Mesenchymal stem cell (in vitro differentiated cells and primary cell): ENCODE measurements around the gene LIN28B.
"Not testable (repeated sequence)": the region's sequence is repeated elsewhere in the genome, so short reads cannot be mapped to it uniquely, and the experiment has no call there.

Experiments used
- DNase-seq: peaks from one replicate; pipeline ENCODE4 v3.0.0-alpha.2; 2013
- H2AFZ ChIP-seq: one replicate; pipeline ENCODE4 v1.6.1; 2013; ENCODE audit warnings: low read depth, mild to moderate bottlenecking, control low read depth, inconsistent platforms, low read length, moderate library complexity
- H2AK5ac ChIP-seq: 2 replicates; pipeline ENCODE4 v1.6.1; 2013; ENCODE audit warnings: low read length, moderate library complexity, mild to moderate bottlenecking, inconsistent platforms; ENCODE audit not compliant: severe bottlenecking
- H2BK120ac ChIP-seq: one replicate; pipeline ENCODE4 v1.6.1; 2013; ENCODE audit warnings: low read depth, mild to moderate bottlenecking, inconsistent platforms, low read length, moderate library complexity
- H2BK12ac ChIP-seq, 2 experiments: one replicate each; pipeline ENCODE4 v1.6.1; 2013; ENCODE audit warnings: inconsistent platforms in 2 of 2, low read length in 2 of 2, mild to moderate bottlenecking in 2 of 2, moderate library complexity in 2 of 2, control low read depth in 1 of 2
- H2BK15ac ChIP-seq: one replicate; pipeline ENCODE4 v1.6.1; 2013; ENCODE audit warnings: mild to moderate bottlenecking, low read depth, inconsistent platforms; ENCODE audit not compliant: poor library complexity, severe bottlenecking
- H2BK5ac ChIP-seq: 2 replicates; pipeline ENCODE4 v1.6.1; 2013; ENCODE audit warnings: low read depth, mild to moderate bottlenecking, low read length, control low read depth, inconsistent platforms; ENCODE audit not compliant: poor library complexity, severe bottlenecking
- H3K14ac ChIP-seq, 2 experiments: one replicate each; pipeline ENCODE4 v1.6.1; 2013; ENCODE audit warnings: inconsistent platforms in 2 of 2, low read length in 2 of 2, control low read depth in 1 of 2, mild to moderate bottlenecking in 1 of 2, moderate library complexity in 1 of 2
- H3K18ac ChIP-seq, 2 experiments: one replicate each; pipeline ENCODE4 v1.6.1; 2013; ENCODE audit warnings: inconsistent platforms in 2 of 2, low read length in 2 of 2, control low read depth in 1 of 2, low read depth in 1 of 2, mild to moderate bottlenecking in 1 of 2
- H3K23ac ChIP-seq, 2 experiments: one replicate each; pipeline ENCODE4 v1.6.1; 2013; ENCODE audit warnings: inconsistent platforms in 2 of 2, low read length in 2 of 2, mild to moderate bottlenecking in 2 of 2, moderate library complexity in 2 of 2, control low read depth in 1 of 2
- H3K27ac ChIP-seq: 2 replicates; pipeline ENCODE4 v1.5.1; 2013; ENCODE audit warnings: mild to moderate bottlenecking, moderate library complexity, low read length, control low read depth, inconsistent platforms; ENCODE audit not compliant: poor library complexity, severe bottlenecking
- H3K27me3 ChIP-seq, 2 experiments: 2 replicates each; pipeline versions ENCODE4 v1.6.1 to v1.7.0; 2013; ENCODE audit warnings: low read length in 2 of 2, mild to moderate bottlenecking in 2 of 2, moderate library complexity in 2 of 2, control low read depth in 1 of 2, inconsistent platforms in 1 of 2; ENCODE audit not compliant: control insufficient read depth in 1 of 2, insufficient read depth in 1 of 2
- H3K36me3 ChIP-seq, 2 experiments: 2 replicates each; pipeline versions ENCODE4 v1.6.1 to v1.7.0; 2013; ENCODE audit warnings: low read length in 2 of 2, control low read depth in 1 of 2, inconsistent platforms in 1 of 2, low read depth in 1 of 2, mild to moderate bottlenecking in 1 of 2; ENCODE audit not compliant: insufficient read depth in 2 of 2, control insufficient read depth in 1 of 2
- H3K4ac ChIP-seq, 2 experiments: one replicate each; pipeline ENCODE4 v1.6.1; 2013; ENCODE audit warnings: inconsistent platforms in 2 of 2, low read length in 2 of 2, mild to moderate bottlenecking in 2 of 2, moderate library complexity in 2 of 2, control low read depth in 1 of 2, low read depth in 1 of 2
- H3K4me1 ChIP-seq: 2 replicates; pipeline ENCODE4 v1.6.1; 2013; ENCODE audit warnings: low read depth, low read length, control low read depth; ENCODE audit not compliant: control insufficient read depth, insufficient read depth
- H3K4me2 ChIP-seq: 2 replicates; pipeline ENCODE4 v1.6.1; 2013; ENCODE audit warnings: low read length, mild to moderate bottlenecking, inconsistent platforms; ENCODE audit not compliant: poor library complexity, severe bottlenecking
- H3K4me3 ChIP-seq, 2 experiments: 2 replicates each; pipeline versions ENCODE4 v1.5.1 to v1.7.0; 2013; ENCODE audit warnings: low read length in 2 of 2, mild to moderate bottlenecking in 2 of 2, control low read depth in 1 of 2, low read depth in 1 of 2; ENCODE audit not compliant: insufficient read depth in 1 of 2
- H3K79me1 ChIP-seq: replicated peaks from 2 replicates; pipeline ENCODE4 v1.6.1; 2013; ENCODE audit warnings: mild to moderate bottlenecking, control low read depth, low read length, inconsistent platforms; ENCODE audit not compliant: poor library complexity, severe bottlenecking
- H3K9ac ChIP-seq: 2 replicates; pipeline ENCODE4 v1.7.0; 2013; ENCODE audit warnings: mild to moderate bottlenecking, low read length, moderate library complexity
- H3K9me3 ChIP-seq: 2 replicates; pipeline ENCODE4 v1.7.0; 2013; ENCODE audit warnings: mild to moderate bottlenecking, low read length; ENCODE audit not compliant: control insufficient read depth
- H4K8ac ChIP-seq: one replicate; pipeline ENCODE4 v1.6.1; 2013; ENCODE audit warnings: inconsistent platforms, mild to moderate bottlenecking, low read length, moderate library complexity
- H4K91ac ChIP-seq: one replicate; pipeline ENCODE4 v1.6.1; 2013; ENCODE audit warnings: mild to moderate bottlenecking, low read length, inconsistent platforms
- WGBS: methylation state at CpG from one replicate; pipeline ENCODE4 v1.1.7; 2013; ENCODE audit warnings: mixed read lengths; 5-methylcytosine and 5-hydroxymethylcytosine counted together

The LIN28B gene

DNA sequence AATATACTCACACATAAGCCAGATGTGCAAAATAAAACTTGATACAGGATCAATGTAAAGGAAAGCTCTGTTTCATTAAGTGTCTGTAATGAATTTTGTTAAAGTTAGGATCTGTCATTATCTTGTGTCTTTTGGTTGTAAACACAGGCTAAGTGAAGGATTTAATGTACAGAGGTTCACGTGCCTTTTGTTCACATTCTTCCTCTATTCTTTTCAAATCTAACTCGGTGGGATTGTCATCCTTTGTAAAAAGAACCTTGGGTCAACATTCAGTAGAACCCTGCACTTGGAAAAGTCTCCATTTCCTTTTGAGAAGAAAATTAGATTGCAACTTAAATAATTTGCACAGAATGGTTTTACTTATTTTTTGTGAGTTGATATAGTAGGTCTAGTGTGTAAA is 7.7 kb upstream of the LIN28B start:
- H3K9me3 ChIP-seq: peaks cover 4% of the 10 kb centered on the region
- no peak overlapping the region for H2BK5ac ChIP-seq
- H2BK15ac ChIP-seq: no peak overlapping the region
- H3K36me3 ChIP-seq: no peaks in the 10 kb centered on the region
- no peak overlapping the region for H3K9ac ChIP-seq
- H3K4me1 ChIP-seq: peaks cover 5% of the 10 kb centered on the region
- H3K79me1 ChIP-seq: no peaks in the 10 kb centered on the region
- no peak overlapping the region for H3K4me2 ChIP-seq
- H3K4me3 ChIP-seq: no peak overlapping the region
- no peak overlapping the region for H3K14ac ChIP-seq
- no peak overlapping the region for H3K4ac ChIP-seq
- H3K18ac ChIP-seq: no peak overlapping the region
- DNase-seq: no peak
- H3K23ac ChIP-seq: no peak overlapping the region
- no peak overlapping the region for H2AFZ ChIP-seq
- no peak overlapping the region for H3K27ac ChIP-seq
- no peak overlapping the region for H2AK5ac ChIP-seq
- H4K91ac ChIP-seq: no peak overlapping the region
- no peak overlapping the region for H2BK120ac ChIP-seq
- no peak overlapping the region for H2BK12ac ChIP-seq
- H3K27me3 ChIP-seq: peaks cover 19 to 53% of the 10 kb centered on the region in 2 experiments
- WGBS: 92% methylated on average over 2 of the region's 2 CpGs
- H4K8ac ChIP-seq: no peak overlapping the region

DNA sequence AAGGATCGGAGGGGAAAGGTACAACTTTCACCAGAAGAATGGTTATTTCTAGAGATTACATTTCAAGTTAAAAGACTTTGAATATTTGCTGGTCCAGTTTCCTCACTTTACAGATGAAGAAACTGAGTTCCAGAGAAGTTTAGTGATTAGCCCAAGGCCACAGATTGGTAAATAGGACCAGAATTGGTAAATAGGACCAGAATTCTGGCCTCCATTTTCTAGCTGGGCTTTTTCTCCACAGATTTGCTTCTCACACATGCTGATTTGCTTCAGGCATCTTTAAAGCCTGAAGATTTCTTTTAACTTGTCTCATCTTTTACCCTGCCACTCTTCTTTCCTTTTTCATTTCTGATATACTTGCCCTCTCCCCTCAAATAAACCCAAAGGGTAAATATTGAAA is 5.2 kb upstream of the LIN28B start:
- no peak overlapping the region for H3K4me2 ChIP-seq
- H3K36me3 ChIP-seq: no peaks in the 10 kb centered on the region
- 88% methylated on average over 1 of the region's 1 CpG for WGBS
- no peak overlapping the region for H3K9ac ChIP-seq
- H2AFZ ChIP-seq: no peak overlapping the region
- H3K4me1 ChIP-seq: peaks cover 5% of the 10 kb centered on the region
- H2BK5ac ChIP-seq: no peak overlapping the region
- no peak overlapping the region for H3K4me3 ChIP-seq
- no peak overlapping the region for H2BK15ac ChIP-seq
- no peaks in the 10 kb centered on the region for H3K79me1 ChIP-seq
- no peak overlapping the region for H2AK5ac ChIP-seq
- DNase-seq: no peak
- H3K27ac ChIP-seq: no peak overlapping the region
- no peak overlapping the region for H3K18ac ChIP-seq
- peaks cover 4% of the 10 kb centered on the region for H3K9me3 ChIP-seq
- H2BK120ac ChIP-seq: no peak overlapping the region
- H3K4ac ChIP-seq: no peak overlapping the region
- H2BK12ac ChIP-seq: no peak overlapping the region
- peaks cover 23 to 67% of the 10 kb centered on the region in 2 experiments for H3K27me3 ChIP-seq
- no peak overlapping the region for H3K14ac ChIP-seq
- no peak overlapping the region for H4K91ac ChIP-seq
- no peak overlapping the region for H3K23ac ChIP-seq
- no peak overlapping the region for H4K8ac ChIP-seq

DNA sequence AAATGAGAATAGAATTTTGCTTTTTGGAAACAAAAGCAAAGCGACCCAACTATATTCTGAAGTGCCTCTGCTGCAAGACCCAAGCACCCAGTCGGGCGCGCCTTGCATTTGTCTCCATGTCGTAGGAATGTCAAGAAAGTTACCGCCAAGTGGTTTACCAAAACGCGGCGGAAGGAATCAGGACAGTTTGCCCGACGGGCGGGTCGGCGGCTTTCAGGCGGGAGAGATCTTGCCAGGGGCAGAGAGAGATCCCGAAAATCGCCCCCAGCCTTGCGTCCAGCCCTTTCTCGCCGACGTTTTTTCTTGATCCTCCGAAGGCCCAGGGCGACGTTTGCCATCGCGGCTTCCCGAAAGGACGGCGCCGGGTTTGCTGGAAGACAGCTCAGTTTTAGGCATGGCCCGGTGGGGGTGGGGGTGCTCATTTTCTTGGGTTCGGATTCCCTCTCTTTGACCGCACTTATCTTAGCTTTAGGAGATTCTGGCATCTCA is 4.0 kb upstream of the LIN28B start:
- Histone ChIP-seq H2AK5ac (no peak overlapping the region), H2BK120ac (no peak overlapping the region), H3K4ac (peak overlapping the region in 1 of 2 experiments; percentile 49), H2AFZ (no peak overlapping the region), H3K14ac (no peak overlapping the region), H3K27me3 (peaks cover 23 to 80% of the 10 kb centered on the region in 2 experiments), H3K79me1 (no peaks in the 10 kb centered on the region), H3K27ac (no peak overlapping the region), H3K9me3 (peaks cover 4% of the 10 kb centered on the region), H2BK12ac (peak overlapping the region; percentile 1 to 66), H3K36me3 (no peaks in the 10 kb centered on the region), H3K4me1 (peaks cover 5% of the 10 kb centered on the region), H3K4me2 (peak overlapping the region; percentile 65), H4K91ac (no peak overlapping the region), H2BK5ac (no peak overlapping the region), H3K23ac (no peak overlapping the region), H3K18ac (peak overlapping the region; percentile 25 to 54), H4K8ac (peak overlapping the region; percentile 92), H3K9ac (no peak overlapping the region), H2BK15ac (no peak overlapping the region), H3K4me3 (no peak overlapping the region)
- peak; percentile 59 for DNase-seq
- WGBS: 1% methylated on average over 32 of the region's 33 CpGs

DNA sequence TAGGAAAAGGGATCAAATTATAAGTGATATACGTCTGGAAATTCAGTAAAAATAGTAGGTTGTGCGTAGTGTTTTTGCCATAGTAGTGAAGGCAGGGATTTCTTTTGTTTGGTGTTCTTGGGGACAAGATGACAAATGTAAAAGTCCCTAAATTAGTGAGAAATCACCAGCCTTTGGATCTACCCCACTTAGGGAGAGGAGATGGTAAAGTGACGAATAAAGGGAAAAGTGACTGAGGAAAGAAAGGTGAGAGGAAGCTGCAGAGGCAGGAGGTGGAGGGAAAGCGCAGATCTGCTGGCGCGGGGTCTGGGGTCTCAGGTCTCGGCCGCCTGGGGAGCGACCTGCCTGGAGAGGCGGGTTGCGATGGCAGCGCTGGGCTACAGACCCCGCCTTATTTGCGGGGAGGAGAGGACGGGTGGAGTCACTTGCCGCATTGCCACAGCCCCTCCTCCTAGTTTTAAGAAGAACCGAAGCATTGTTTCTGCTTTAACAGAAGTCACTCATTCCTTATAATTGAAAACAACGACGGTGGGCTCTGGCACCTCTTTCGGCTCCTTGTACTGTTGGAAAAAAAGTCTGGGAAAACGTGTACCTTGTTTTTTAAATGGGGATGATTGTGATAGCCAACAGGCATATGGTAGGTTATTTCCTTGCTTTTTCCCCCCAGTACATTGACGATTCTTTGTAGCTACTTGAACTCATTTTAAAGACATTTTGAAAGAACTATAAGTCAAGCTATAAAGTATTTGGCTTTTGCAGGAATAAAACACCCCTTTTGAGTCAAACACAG is 3.3 kb upstream of the LIN28B start:
- H3K79me1 ChIP-seq, H3K36me3 ChIP-seq, H3K27ac ChIP-seq, H2AFZ ChIP-seq, H2BK5ac ChIP-seq, H4K8ac ChIP-seq, H3K23ac ChIP-seq, H3K9me3 ChIP-seq, H2AK5ac ChIP-seq, H3K9ac ChIP-seq, H3K4me1 ChIP-seq, H2BK15ac ChIP-seq, H3K14ac ChIP-seq: not testable (repeated sequence)
- Histone ChIP-seq H4K91ac (peak overlapping the region; percentile 39), H3K4ac (peak overlapping the region in 1 of 2 experiments; percentile 26), H3K27me3 (peaks cover 23 to 86% of the 10 kb centered on the region in 2 experiments), H3K18ac (peak overlapping the region; percentile 43 to 90), H2BK12ac (peak overlapping the region in 1 of 2 experiments; percentile 54), H2BK120ac (peak overlapping the region; percentile 73), H3K4me3 (peak overlapping the region in 1 of 2 experiments; percentile 36), H3K4me2 (peak overlapping the region; percentile 53)
- peak; percentile 57 for DNase-seq
- WGBS: under 1% methylated on average over 13 of the region's 22 CpGs
